Neural cell (in vitro differentiated cells): ENCODE measurements around the gene RASAL2.
"Not testable (repeated sequence)": the region's sequence is repeated elsewhere in the genome, so short reads cannot be mapped to it uniquely, and the experiment has no call there.

Source experiments
- CTCF ChIP-seq: fragments of 450-650 bp; IDR thresholded peaks from 2 replicates; pipeline ENCODE4 v1.5.1; 2014; ENCODE audit warnings: antibody characterized with exemption, mild to moderate bottlenecking, moderate library complexity; ENCODE audit not compliant: poor library complexity, severe bottlenecking
- EP300 ChIP-seq: fragments of 450-650 bp; conservative IDR thresholded peaks from 2 replicates; pipeline ENCODE4 v1.6.1; 2014; ENCODE audit warnings: antibody characterized with exemption, mild to moderate bottlenecking, moderate library complexity; ENCODE audit not compliant: poor library complexity, severe bottlenecking
- EZH2 ChIP-seq: fragments of 200-600, 300-800 bp; shearing (Covaris generic), sonication (generic); IDR thresholded peaks from 2 replicates; pipeline ENCODE4 v1.6.1; 2014; ENCODE audit warnings: antibody characterized with exemption, low read length, borderline replicate concordance, mild to moderate bottlenecking; ENCODE audit not compliant: insufficient read depth, poor library complexity, severe bottlenecking
- MXI1 ChIP-seq: fragments of 450-650 bp; conservative IDR thresholded peaks from 2 replicates; pipeline ENCODE4 v1.6.1; 2014; ENCODE audit warnings: antibody characterized with exemption, mild to moderate bottlenecking; ENCODE audit not compliant: poor library complexity, severe bottlenecking
- POLR2AphosphoS5 ChIP-seq: IDR thresholded peaks from 2 replicates; pipeline ENCODE4 v1.6.1; 2012
- RAD21 ChIP-seq: fragments of 450-650 bp; conservative IDR thresholded peaks from 2 replicates; pipeline ENCODE4 v1.6.1; 2014; ENCODE audit warnings: antibody characterized with exemption, mild to moderate bottlenecking, moderate library complexity
- SMC3 ChIP-seq: fragments of 450-650 bp; conservative IDR thresholded peaks from 2 replicates; pipeline ENCODE4 v1.6.1; 2014; ENCODE audit warnings: antibody characterized with exemption, mild to moderate bottlenecking, moderate library complexity; ENCODE audit not compliant: poor library complexity
- TAF1 ChIP-seq: IDR thresholded peaks from 2 replicates; pipeline ENCODE4 v1.6.1; 2012; ENCODE audit warnings: low read depth
- TF ChIP-seq, protein P1 (sequence below): IDR thresholded peaks from 2 replicates; pipeline ENCODE4 v1.6.1; 2012; ENCODE audit warnings: borderline replicate concordance

- not testable (repeated sequence) for TF ChIP-seq TAF1, CTCF, RAD21, EZH2, POLR2AphosphoS5, EP300, SMC3, MXI1
- TF ChIP-seq, protein P1, sequence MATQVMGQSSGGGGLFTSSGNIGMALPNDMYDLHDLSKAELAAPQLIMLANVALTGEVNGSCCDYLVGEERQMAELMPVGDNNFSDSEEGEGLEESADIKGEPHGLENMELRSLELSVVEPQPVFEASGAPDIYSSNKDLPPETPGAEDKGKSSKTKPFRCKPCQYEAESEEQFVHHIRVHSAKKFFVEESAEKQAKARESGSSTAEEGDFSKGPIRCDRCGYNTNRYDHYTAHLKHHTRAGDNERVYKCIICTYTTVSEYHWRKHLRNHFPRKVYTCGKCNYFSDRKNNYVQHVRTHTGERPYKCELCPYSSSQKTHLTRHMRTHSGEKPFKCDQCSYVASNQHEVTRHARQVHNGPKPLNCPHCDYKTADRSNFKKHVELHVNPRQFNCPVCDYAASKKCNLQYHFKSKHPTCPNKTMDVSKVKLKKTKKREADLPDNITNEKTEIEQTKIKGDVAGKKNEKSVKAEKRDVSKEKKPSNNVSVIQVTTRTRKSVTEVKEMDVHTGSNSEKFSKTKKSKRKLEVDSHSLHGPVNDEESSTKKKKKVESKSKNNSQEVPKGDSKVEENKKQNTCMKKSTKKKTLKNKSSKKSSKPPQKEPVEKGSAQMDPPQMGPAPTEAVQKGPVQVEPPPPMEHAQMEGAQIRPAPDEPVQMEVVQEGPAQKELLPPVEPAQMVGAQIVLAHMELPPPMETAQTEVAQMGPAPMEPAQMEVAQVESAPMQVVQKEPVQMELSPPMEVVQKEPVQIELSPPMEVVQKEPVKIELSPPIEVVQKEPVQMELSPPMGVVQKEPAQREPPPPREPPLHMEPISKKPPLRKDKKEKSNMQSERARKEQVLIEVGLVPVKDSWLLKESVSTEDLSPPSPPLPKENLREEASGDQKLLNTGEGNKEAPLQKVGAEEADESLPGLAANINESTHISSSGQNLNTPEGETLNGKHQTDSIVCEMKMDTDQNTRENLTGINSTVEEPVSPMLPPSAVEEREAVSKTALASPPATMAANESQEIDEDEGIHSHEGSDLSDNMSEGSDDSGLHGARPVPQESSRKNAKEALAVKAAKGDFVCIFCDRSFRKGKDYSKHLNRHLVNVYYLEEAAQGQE, result not testable (repeated sequence)
Measured at GRCh38 chr1:178320280-178320982, 226.5 kb downstream of the RASAL2 start.
